HepG2 (cell line): ENCODE data around the gene LEPROT. TPM values are rescaled to one million over a fixed set of nuclear protein-coding genes. Genes with fewer than 3 reads are reported as not detected.

ENCODE experiments used
- ASH2L ChIP-seq: fragments of 300-600, 200-600 bp; sonication (generic); IDR thresholded peaks from 2 replicates; pipeline ENCODE4 v1.7.0; 2017; ENCODE audit warnings: low read depth, mild to moderate bottlenecking, moderate library complexity, mixed read lengths, low read length; ENCODE audit not compliant: insufficient read length
- BCL6 ChIP-seq: IDR thresholded peaks from 2 replicates; pipeline ENCODE4 v1.6.1; 2016; ENCODE audit warnings: missing genetic modification reagents, missing compliant biosample characterization
- CERS6 ChIP-seq: sonication (generic); formaldehyde crosslinking; IDR thresholded peaks from 2 replicates; pipeline ENCODE4 v1.5.0; 2020; ENCODE audit warnings: missing genetic modification reagents
- CHCHD3 ChIP-seq: sonication (generic); formaldehyde crosslinking; IDR thresholded peaks from 2 replicates; pipeline ENCODE4 v1.8.0; 2022; ENCODE audit warnings: mild to moderate bottlenecking, missing genetic modification reagents, moderate library complexity
- FOXO4 ChIP-seq: sonication (generic); formaldehyde crosslinking; conservative IDR thresholded peaks from 2 replicates; pipeline ENCODE4 v1.8.1; 2023; ENCODE audit warnings: missing genetic modification reagents
- HNF1A ChIP-seq, 2 experiments: sonication (generic) in 1 of 2; formaldehyde crosslinking in 1 of 2; IDR thresholded peaks; 2 replicates each; pipeline versions ENCODE4 v1.4.0 to v1.6.1; 2016 to 2020; ENCODE audit warnings: borderline replicate concordance in 1 of 2, low read depth in 1 of 2, mild to moderate bottlenecking in 1 of 2, missing genetic modification reagents in 1 of 2
- REST ChIP-seq, 2 experiments: IDR thresholded peaks; 2 replicates each; pipeline ENCODE4 v1.6.1; 2011 to 2012; ENCODE audit warnings: low read length in 2 of 2, borderline replicate concordance in 1 of 2, low read depth in 1 of 2, mild to moderate bottlenecking in 1 of 2, moderate library complexity in 1 of 2
- THRA ChIP-seq: sonication (generic); formaldehyde crosslinking; IDR thresholded peaks from 2 replicates; pipeline ENCODE4 v1.4.0; 2020; ENCODE audit warnings: missing genetic modification reagents, borderline replicate concordance
- ZBTB39 ChIP-seq: sonication (generic); formaldehyde crosslinking; IDR thresholded peaks from 2 replicates; pipeline ENCODE4 v1.5.0; 2020; ENCODE audit warnings: missing genetic modification reagents
- ZNF253 ChIP-seq: sonication (generic); formaldehyde crosslinking; IDR thresholded peaks from 2 replicates; pipeline ENCODE4 v1.8.0; 2022; ENCODE audit warnings: mild to moderate bottlenecking, missing genetic modification reagents, borderline replicate concordance
- ZNF292 ChIP-seq: sonication (generic); formaldehyde crosslinking; IDR thresholded peaks from 2 replicates; pipeline ENCODE4 v1.8.1; 2022; ENCODE audit warnings: mild to moderate bottlenecking, low read depth, missing genetic modification reagents, borderline replicate concordance
- ZNF468 ChIP-seq: sonication (generic); formaldehyde crosslinking; IDR thresholded peaks from 2 replicates; pipeline ENCODE4 v1.8.0; 2022; ENCODE audit warnings: mild to moderate bottlenecking, moderate library complexity, missing genetic modification reagents
- ZNF501 ChIP-seq: sonication (generic); formaldehyde crosslinking; IDR thresholded peaks from 2 replicates; pipeline ENCODE4 v1.5.1; 2020; ENCODE audit warnings: mild to moderate bottlenecking, moderate library complexity, missing genetic modification reagents
- ZNF549 ChIP-seq: sonication (generic); formaldehyde crosslinking; IDR thresholded peaks from 2 replicates; pipeline ENCODE4 v1.5.0; 2020; ENCODE audit warnings: missing genetic modification reagents
- polyA plus RNA-seq, 8 experiments: library from polyadenylated mRNA; depleted of rRNA in 3 of 8; stranded (reverse) in 7 of 8; unstranded in 1 of 8; fragments of >200 nt; fragmentation: Illumina TruSeq in 4 of 8; extraction: Trizol in 4 of 8; gene quantifications; 2 replicates each; pipeline versions ENCODE4 v1.2.1 to v1.2.3, GENCODE V29; 2011 to 2016; ENCODE audit warnings: low read depth in 4 of 8, missing spikeins in 1 of 8, mixed read lengths in 1 of 8; ENCODE audit not compliant: insufficient read depth in 1 of 8
- total RNA-seq, 5 experiments: library from RNA; depleted of rRNA; stranded (reverse); fragments of >200 nt; fragmentation: Illumina TruSeq; extraction: Trizol; gene quantifications; 2 replicates each; pipeline ENCODE4 v1.2.3, GENCODE V29; 2016; ENCODE audit warnings: low read depth in 1 of 5

Gene LEPROT
- total and polyA plus RNA-seq, 2 of the 13 experiments (the other 11 are each of a cell fraction or from before 2014, with no cell fraction given): 36.8 to 51.4 TPM

GRCh38 chr1:65407877-65408276, 12.6 kb upstream of the LEPROT start (continued):
- no peak for TF ChIP-seq THRA
- TF ChIP-seq ZNF292 (CRISPR knock-in tag): no peak
- TF ChIP-seq ASH2L: peak; percentile 19
- no peak for TF ChIP-seq FOXO4
- TF ChIP-seq ZNF253: no peak
- no peak for TF ChIP-seq ZBTB39 (CRISPR knock-in tag)
- no peak for TF ChIP-seq ZNF501
- TF ChIP-seq ZNF549: no peak
- peak; percentile 18; the same call in 1 of the 2 replicates for TF ChIP-seq BCL6 (CRISPR knock-in tag)
- no peak for TF ChIP-seq CHCHD3 (CRISPR knock-in tag)
- TF ChIP-seq REST (IDR thresholded peaks at IDR 0.05; ENCODE audit: borderline replicate concordance in 1 of 2, low read depth in 1 of 2, low read length in 2 of 2): 0 out of 4 replicates have a peak, but pooled peaks of 1 of the 2 experiments have one; percentile 17
- no peak for TF ChIP-seq ZNF468
- TF ChIP-seq CERS6 (CRISPR knock-in tag): no peak
- TF ChIP-seq HNF1A (IDR thresholded peaks at IDR 0.05; ENCODE audit: low read depth): peak; percentile 77
- 0 out of 2 replicates have a peak, but pooled peaks have one; percentile 73 for TF ChIP-seq HNF1A (CRISPR knock-in tag; IDR thresholded peaks at IDR 0.05; ENCODE audit: borderline replicate concordance)
